HG03571 (cell line): ENCODE data around the gene SPRR3.
"Not testable (repeated sequence)": the region's sequence is repeated elsewhere in the genome, so short reads cannot be mapped to it uniquely, and the experiment has no call there.

ENCODE experiments used
- ATAC-seq: cut with Tn5 transposase; IDR thresholded peaks from one replicate; pipeline ENCODE4 v1.9.1; 2021; ENCODE audit not compliant: unreplicated experiment

Gene SPRR3

GRCh38 chr1:152983234-152983633 lies 18.3 kb upstream of the SPRR3 start:
- ATAC-seq = no peak

DNA sequence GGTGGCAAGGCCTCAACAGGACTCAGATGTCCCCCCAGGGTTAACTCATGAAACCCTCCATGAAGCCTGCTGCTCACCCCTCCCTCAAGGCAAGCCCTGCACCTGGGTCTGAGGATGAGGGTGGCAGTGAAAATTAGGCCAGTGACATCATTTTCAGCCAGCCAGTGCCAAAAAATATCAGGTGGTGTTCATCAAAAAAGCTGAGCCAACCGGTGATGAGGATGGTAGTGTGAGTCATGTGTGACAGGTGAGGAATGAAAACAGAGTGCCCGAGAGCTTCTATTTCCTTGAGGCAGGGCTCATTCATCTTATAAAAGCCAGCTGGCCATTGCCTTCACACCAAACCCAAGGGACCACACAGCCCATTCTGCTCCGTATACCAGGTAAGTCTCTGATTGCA lies 17.8 kb upstream of the SPRR3 start, which contains the start of gene SPRR1A:
TSS of gene SPRR1A (plus strand) at position 339 of the 400 bp plus-strand sequence. CDS start 1,150 bp downstream, outside the sequence.
- ATAC-seq = no peak

DNA sequence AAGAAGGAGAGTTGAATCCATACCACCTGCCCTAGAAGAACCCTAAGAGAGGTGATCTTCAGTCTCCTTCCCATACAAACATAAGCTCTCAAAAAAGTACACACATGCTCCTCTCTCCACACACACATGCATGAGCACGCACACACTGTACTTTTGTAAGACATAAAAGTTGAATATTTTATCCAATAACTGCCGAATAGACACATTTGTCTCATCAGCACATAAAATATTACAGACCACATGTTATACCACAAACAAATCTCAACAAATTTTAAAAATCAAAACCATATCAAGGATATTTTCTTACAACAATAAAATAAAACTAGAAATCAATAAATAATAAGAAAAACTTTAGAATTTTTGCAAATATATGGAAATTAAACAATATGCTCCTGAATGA lies 15.0 kb upstream of the SPRR3 start:
- ATAC-seq = no peak

GRCh38 chr1:152993186-152993585 lies 8.4 kb upstream of the SPRR3 start:
- no peak for ATAC-seq

DNA sequence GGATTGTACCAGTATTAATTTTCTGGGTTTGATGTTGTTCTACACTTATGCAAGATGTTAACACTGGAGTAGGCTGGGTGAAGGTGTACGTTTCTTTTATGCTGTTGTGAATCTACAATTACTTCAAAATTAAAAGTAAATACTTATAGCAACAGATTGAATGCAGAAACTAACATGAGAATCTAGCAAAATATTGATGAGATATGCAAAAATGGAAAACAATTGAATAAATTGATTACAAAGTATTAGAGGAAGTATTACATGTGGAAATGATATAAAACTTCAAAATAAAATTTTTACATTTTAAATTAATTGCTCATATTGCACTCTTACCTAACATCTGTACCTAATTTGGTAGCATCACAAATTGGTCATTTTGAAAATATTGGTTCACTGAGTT lies 5.7 kb upstream of the SPRR3 start:
- ATAC-seq = no peak

DNA sequence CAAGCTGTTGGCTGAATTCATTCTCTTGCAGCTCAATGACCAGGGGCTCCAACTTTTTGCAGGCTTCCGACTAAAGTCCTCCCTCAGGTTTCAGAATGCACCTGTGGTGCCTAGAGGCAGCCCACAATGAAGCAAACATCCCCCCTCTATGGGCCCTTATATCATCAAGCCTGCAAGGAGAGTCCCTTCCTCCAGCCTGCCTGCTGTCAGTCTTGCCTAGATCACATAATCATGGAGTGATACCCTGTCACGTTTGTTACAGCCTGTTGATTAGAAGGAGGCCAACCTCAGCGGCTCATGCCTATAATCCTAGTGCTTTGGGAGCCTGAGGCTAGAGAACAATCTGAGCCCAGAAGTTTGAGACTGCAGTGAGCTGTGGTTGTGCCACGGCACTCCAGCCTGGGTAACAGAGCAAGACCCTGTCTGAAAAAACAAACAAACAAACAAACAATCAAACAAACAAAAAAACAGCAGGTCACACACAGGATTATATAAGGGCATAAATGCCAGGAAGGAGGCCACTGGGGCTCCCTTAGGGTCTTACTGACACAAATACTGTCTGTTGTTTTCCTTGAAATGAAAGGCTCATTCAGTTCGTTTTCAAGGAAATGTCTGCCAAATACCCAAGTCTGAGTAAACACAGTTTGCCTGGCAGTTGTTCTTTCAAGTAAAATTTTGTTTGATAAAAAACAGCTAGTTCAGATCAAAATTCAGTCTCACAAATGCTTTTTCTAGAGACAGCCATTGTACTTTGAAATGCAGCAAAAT lies 4.7 kb upstream of the SPRR3 start:
- no peak for ATAC-seq

DNA sequence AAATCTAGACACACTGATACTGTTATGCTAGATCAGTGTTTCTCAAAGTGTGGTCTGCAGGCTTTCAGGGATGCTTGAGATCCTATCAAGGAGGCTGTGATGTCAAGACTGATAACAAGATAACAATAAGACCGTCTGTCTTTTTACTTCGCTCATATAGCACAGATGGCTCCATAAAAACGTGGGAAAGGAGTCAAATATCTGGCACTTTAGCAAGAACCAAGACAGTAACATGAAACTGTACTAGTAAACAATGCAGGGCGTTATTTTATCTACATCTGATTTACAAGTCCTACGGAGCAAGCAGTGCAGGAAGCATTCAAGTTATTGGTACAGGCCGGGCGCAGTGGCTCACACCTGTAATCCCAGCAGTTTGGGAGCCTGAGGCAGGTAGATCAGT lies 3.6 kb upstream of the SPRR3 start:
- ATAC-seq = no peak

DNA sequence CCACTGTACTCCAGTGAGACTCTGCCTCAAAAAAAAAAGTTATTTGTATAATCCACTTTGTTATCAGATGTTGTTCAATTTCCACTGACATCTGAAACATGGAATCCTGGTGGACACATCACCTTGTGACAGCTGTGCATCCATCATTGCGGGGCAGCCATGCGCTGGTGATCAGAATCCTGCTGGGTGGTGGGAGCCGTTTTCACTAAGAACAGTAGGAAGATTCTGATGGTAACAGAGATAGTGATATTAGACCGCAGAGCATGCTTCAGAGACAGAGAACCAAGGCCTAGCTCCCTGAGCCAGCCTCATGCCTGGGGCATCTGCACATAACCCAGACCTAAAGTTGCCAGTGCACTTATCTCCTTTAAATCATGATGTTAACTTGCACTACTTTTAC lies 3.1 kb upstream of the SPRR3 start:
- no peak for ATAC-seq

- no peak for ATAC-seq
These were observed 1.7 kb upstream of the SPRR3 start for GRCh38 chr1:152999818-153000217.

GRCh38 chr1:153000294-153000693 lies 1.3 kb upstream of the SPRR3 start:
- ATAC-seq = no peak

- ATAC-seq = not testable (repeated sequence)
These were observed 9.7 kb downstream of the SPRR3 start for GRCh38 chr1:153011235-153011758.

- ATAC-seq = not testable (repeated sequence)
These were observed 20.3 kb downstream of the SPRR3 start for GRCh38 chr1:153021829-153022228.

DNA sequence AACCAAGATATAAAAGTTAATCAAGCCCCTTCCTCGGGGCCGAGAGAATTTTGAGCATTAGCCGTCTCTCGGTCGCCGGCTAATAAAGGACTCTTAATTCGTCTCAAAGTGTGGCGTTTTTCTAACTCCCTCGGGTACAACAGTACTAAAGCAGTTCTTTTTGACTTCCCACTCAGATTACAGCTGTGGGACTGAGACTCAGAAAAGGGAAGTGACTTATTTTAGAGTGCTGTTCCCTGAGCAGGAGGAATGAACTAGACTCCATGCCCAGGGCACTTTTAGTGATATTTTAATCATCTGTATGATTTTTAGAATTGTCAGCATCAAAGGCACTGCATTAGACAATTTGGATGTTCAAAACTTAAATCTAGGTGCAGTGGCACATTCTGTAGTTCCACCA lies 20.8 kb downstream of the SPRR3 start:
- ATAC-seq = not testable (repeated sequence)

DNA sequence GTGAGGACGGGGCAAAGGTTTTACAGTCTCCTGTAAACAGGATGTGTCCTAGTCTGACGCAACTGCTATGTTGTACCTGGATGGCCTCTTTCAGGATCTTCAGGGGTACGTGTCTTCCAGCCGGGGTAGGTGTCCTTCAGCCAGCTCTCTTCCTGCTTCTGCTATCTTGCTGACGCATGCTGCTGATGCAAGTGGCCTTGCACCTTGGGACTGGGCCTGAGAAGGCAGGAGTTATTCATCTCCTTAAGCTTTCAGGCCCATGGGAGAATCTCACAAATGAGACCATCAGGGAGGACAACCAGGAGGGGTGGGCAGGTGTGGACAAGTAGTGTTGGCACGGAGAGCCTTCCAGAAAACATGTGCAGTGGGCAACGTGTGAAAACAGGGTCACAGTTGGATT lies 21.6 kb downstream of the SPRR3 start:
- ATAC-seq = no peak

DNA sequence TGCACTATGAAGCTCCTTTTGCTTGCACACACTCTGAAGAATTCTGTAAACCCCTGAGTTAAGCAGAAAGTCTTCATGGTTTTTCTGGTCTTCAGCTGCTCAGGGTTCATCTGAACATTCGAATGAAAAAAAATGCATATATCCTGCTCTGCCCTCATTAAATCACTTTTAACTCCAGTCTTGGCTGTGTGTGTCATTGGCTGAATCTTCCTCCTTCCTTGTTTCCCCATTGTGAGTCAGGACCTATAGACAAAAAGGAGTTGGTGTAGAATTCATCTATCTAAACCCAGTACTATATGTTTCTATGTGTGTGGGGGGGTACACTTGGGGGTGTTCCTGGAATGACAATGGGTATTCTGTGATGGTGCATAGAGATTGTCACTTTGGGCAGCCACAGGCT lies 22.9 kb downstream of the SPRR3 start:
- ATAC-seq = no peak

GRCh38 chr1:153025797-153026196 lies 24.2 kb downstream of the SPRR3 start:
- no peak for ATAC-seq

- no peak for ATAC-seq
These were observed 27.2 kb downstream of the SPRR3 start for GRCh38 chr1:153028766-153029165.

DNA sequence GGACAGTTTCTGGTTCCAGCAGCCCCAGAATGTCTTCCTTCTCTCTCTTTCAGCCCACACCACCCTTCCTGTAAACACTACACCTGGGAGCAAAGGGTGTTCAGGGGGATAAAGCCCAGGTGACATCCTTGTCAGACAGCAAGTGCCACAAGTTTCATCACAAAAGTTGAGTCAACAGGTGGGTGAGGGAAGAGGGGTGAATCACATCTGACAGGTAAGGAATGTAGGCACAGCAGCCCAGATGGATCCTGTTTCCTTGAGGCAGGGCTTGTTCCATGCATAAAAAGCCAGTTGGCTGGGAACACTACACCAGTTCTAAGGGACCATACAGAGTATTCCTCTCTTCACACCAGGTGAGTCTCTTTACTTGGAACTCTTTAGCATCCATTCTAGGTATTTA lies 29.3 kb downstream of the SPRR3 start, which contains the start of gene SPRR1B:
TSS of gene SPRR1B (plus strand) at position 309 of the 400 bp plus-strand sequence. CDS start 1,143 bp downstream, outside the sequence.
- ATAC-seq = no peak

DNA sequence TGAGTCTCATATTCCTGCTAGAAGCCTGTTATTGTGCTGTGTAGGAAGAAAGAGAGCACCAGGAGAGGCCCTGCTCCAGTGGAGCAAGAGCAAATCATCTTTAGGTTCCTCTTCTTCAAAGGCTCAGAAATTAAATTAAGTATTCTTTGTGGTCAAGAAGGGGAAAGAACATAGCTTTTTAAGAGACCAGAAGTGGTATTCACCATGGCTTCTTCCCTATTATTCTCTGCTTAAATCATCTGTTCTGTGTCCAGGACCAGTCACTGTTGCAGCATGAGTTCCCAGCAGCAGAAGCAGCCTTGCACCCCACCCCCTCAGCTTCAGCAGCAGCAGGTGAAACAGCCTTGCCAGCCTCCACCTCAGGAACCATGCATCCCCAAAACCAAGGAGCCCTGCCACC lies 30.5 kb downstream of the SPRR3 start:
- no peak for ATAC-seq

- ATAC-seq = no peak
These were observed 31.2 kb downstream of the SPRR3 start for GRCh38 chr1:153032677-153033308.

DNA sequence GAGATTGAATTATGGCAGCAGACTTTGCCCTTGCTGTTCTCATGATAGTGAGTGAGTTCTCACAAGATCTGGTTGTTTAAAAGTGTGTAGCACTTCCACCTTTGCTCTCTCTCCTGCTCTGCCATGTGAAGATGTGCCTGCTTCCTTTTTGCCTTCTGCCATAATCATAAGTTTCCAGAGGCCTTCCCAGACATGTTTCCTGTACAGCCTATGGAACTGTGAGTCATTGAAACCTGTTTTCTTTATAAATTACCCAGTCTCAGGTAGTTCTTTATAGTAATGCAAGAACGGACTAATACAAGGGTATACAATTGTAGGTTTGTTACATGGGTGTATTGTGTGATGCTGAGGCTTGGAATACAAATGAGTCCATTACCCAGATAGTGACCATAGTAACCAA lies 33.7 kb downstream of the SPRR3 start:
- ATAC-seq = no peak

- ATAC-seq = no peak
These were observed 39.5 kb downstream of the SPRR3 start, which contains the start of gene SPRR2D for GRCh38 chr1:153040950-153041631. Gene SPRR2D, minus strand, starts transcription at chr1:153041120. Its CDS starts 774 bp downstream, at chr1:153040346.
